HG03135 (cell line): ENCODE results near the gene IER3.
"Not testable (repeated sequence)": the region's sequence is repeated elsewhere in the genome, so short reads cannot be mapped to it uniquely, and the experiment has no call there.

Source experiments
- ATAC-seq: cut with Tn5 transposase; IDR thresholded peaks from one replicate; pipeline ENCODE4 v1.9.1; 2021; ENCODE audit warnings: mild to moderate bottlenecking, moderate library complexity; ENCODE audit not compliant: unreplicated experiment

Gene IER3

DNA sequence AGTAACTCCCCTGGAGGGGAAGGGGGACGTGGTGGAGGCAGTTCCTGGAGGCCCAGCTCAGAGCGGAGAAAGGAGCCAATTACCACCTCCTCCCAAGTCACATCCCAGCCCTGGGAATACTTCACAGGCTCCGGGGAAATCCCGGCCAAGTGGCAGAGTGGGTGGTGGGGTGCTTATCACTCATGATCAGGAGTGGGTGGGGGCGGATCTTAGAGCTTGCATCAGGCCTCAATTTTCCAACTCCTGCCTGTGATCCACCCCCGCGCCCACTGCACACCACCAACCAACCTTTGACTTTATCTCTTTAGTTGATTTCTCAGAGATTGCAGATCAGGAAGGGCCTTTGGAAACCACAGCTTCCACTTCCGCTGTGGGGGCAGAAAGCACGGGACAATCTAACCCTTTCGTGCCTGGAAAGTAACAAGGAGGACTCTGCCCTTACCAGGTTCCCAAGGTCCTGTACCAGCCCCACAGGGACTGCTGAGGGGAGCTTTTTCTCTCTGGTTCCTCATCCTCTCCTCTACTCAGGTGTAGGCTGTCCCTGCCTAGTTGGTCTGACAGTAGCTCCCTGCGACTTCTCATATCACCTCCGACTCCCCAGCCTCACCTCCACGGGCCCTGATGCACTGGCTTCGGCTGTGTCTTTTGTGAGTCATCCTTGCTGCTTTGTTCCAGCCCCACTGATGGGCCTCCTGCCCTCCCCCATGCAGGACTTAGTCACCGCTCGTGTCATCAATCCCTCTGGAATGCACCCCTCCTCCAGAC is 24.9 kb upstream of the IER3 start:
- no peak for ATAC-seq

DNA sequence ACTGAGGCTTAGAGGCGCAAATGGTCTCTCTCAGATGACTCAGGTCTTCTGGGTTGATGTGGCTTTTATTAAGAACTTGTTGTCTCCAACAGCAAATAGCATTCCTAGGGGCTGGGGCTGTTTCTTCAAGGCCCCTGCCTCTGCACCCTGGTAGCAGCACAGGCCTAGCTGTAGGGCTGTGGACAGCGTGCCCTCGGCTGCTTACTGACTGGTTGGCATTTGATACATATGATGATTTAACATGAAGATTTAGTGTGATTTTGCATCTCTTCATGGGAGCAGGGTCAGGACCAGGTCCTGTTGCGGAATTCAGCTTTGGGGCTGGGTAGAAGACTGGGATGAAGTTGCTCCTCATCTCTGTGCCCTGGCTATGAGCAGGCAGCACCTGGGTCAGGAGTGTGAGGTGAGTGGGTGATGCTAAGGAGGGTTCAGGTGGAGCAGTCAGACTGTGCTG is 24.3 kb upstream of the IER3 start:
- no peak for ATAC-seq

DNA sequence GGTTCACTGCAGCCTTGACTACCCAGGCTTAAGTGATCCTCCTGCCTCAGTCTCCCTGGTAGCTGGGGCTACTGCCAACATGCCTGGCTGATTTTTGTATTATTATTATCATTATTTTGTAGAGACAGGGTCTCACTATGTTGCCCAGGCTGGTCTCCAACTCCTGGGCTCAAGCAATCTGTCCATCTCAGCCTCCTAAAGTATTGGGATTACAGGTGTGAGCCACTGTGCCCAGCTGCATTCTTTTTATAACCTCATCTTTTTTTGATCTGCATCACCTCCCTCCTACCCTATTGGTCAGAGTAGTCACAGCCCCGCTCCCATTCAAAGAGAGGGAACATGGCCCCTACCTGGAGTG is 23.6 kb upstream of the IER3 start:
- ATAC-seq, result no peak

DNA sequence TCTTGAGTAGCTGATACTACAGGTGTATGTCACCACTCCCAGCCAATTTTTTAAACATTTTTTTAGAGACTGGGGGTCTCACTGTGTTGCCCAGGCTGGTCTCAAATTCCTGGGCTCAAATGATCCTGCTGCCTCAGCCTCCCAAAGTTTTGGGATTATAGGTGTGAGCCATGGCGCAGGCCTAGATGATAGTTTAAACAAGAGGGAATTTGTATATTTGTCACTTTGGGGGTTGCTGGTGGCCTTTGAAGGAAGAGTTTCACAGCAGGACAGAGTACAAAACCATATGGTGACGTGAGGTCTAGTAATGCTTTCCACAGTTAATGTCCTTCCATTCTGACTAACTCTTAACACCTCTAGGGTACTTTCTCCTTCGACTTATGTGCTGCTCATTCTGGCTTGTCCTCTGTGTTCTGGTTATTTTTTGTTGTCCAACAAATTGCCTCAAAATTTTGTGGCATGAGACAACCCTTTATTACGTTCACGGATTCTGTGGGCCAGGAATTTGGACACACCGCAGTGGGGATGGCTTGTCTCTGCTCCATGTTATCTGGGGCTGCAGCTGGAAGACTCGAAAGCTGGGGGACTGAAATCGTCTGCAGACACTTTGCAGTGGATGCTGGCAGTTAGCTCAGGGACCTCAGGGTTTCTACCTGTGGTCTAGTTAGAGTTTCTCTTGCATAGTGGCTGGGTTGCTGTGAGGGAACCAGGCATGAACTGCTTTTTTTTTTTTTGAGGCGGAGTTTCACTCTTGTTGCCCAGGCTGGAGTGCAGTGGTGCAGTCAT is 23.0 kb upstream of the IER3 start:
- ATAC-seq, result no peak

GRCh38 chr6:30766461-30767157 is 22.3 kb upstream of the IER3 start:
- ATAC-seq, result no peak

DNA sequence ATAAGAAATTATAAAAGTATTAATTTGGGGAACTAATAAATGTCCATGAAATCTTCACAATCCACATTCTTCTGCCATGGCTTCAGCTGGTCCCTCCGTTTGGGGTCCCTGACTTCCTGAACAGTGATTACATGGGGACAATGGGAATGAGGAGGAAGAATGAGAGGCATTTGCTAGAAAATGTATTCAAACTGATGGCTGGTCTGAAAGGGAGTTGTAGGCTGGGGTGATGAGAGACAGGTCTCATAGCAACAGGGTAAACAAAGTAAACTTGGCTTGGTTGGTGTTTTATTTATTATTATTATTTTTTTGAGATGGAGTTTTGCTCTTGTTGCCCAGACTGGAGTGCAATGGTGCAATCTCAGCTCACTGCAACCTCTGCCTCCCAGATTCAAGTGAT is 21.1 kb upstream of the IER3 start:
- ATAC-seq, result not testable (repeated sequence)

GRCh38 chr6:30764490-30765043 is 20.2 kb upstream of the IER3 start:
- ATAC-seq, result not testable (repeated sequence)

DNA sequence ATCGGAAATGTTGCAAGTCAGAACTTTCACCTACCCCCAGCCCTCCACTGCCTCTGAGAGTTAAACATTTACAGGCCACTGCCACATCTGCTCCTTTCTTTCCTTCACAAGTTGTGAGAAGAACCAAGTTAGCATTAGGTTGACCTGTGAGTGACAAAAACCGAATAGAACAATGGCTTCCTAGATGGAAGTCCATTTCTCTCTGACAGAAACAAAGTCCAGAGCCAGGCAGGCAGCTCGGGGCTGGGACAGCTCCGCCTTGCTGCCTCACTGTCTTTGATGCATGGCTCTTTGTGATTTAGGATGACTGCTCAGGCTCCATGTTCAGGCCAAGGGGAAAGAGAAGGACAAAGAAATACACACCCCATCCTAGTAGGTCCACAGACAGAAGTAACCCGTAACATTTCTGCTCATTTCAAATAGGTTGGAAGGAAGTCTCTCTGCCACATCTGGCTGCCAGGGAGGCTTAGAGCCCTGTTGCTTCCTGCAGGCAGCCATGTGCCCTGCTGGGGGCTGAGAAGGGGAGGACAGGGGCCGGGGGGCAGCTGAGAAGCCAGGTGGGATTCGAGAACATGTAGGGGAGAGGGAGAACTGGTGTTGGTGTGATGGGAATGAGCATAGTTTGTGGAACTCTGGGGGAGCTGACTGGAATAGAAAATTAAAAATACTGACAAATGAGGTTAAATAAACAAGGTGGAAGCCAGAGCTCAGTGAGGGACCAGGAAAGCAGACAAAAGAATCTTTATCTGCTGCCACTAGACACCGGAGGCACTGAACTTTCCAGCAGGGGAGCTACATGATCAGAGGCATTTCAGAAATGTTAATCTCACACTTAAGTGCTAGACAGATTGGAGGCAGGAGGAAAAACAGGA is 19.5 kb upstream of the IER3 start:
- ATAC-seq, result no peak

DNA sequence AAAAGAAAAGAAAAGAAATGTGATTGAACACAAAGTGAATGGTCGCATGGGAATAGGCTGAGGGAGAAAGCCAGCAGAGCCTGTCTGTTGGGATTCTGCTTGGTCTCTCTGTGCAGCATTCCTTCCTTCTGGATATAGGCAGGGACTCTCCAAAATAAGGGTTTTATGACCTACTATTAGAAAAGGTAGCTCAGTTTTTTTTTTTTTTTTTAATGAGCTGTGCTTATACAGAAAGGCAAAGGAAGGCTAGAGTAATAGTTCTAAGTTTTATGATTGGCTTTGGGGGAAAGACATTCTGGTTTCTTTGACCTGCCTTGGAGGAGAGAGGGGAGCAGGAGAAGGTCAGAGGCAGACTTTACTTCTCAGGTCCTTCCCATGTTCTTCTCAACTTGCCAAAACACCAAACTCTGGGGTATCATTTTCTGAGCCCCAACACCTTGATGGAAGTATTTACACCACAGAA is 18.8 kb upstream of the IER3 start:
- no peak for ATAC-seq

- ATAC-seq, result no peak
Measured at GRCh38 chr6:30761791-30762429, 17.6 kb upstream of the IER3 start.

GRCh38 chr6:30760549-30760948 is 16.2 kb upstream of the IER3 start:
- no peak for ATAC-seq

GRCh38 chr6:30759575-30760239 is 15.4 kb upstream of the IER3 start:
- no peak for ATAC-seq

DNA sequence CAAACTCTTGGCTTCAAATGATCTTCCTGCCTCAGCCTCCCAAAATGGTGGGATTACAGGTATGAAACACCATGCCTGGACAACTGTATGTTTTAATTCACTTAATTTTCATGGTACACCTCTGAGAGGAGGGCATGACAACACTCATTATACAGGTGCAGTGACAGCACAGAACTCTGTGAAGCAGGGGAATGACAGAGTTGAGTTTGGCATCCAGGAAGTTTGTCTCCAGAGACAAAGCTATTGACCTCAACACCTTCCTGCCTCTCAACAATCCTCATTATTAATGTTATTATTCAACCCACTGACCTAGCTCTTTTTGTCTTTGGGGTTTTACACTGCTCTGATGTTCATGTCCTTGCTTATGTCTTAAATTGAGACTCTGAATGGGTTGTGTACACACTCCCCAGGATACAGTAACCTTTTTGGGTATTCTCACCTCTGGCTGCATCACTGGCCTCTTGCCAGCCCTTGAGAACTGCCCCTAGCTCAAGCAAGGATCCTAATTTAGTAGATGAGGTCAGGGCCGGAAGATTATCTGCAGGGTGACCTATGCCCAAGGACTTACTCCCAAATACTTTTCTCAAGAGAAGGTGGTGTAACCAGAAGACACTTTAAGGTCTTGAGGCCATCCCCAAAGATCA is 13.0 kb upstream of the IER3 start:
- ATAC-seq, result no peak

GRCh38 chr6:30756405-30757003 is 12.2 kb upstream of the IER3 start:
- not testable (repeated sequence) for ATAC-seq

DNA sequence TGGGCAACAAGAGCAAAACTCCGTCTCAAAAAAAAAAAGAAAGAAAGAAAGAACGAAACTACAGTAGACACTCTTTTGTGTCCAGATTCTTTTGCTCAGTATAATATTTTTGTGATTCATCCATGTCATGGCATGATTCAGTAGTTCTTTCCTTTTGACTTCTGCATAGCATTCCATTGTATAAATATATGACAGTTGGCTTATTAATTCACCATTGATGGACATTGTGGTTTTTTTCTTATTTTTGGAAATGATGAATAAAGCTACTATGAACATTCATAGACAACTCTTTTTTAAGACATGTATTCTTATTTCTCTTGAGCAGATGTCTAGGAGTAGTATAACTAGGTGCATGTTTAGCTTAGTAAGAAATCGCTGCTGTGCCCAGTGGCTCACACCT is 10.3 kb upstream of the IER3 start:
- ATAC-seq, result no peak

- ATAC-seq, result no peak
Measured at GRCh38 chr6:30752157-30752927, 8.0 kb upstream of the IER3 start.

- no peak for ATAC-seq
Measured at GRCh38 chr6:30750379-30750668, 6.0 kb upstream of the IER3 start.
